GM12878 (cell line): ENCODE data around the gene IZUMO1. TPM values are rescaled to one million over a fixed set of nuclear protein-coding genes. Genes with fewer than 3 reads are reported as not detected.
A peak's percentile ranks its signal among the peaks of the same experiment; 100 is the strongest.

Experiments used
- BHLHE40 ChIP-seq, 2 experiments: fragments of 450-650 bp in 1 of 2; IDR thresholded peaks; 2 replicates each; pipeline ENCODE4 v1.6.1; 2011 to 2017; ENCODE audit warnings: low read depth in 2 of 2, borderline replicate concordance in 1 of 2, improper control_type of control experiment in 1 of 2, low read length in 1 of 2, mild to moderate bottlenecking in 1 of 2
- CEBPZ ChIP-seq: fragments of 150-350 bp; IDR thresholded peaks from 2 replicates; pipeline ENCODE4 v1.6.1; 2016; ENCODE audit warnings: low read depth, low read length
- CHD2 ChIP-seq: IDR thresholded peaks from 2 replicates; pipeline ENCODE4 v1.6.1; 2011; ENCODE audit warnings: low read depth, low read length, improper control_type of control experiment, borderline replicate concordance
- CREB1 ChIP-seq: IDR thresholded peaks from 2 replicates; pipeline ENCODE4 v1.6.1; 2012; ENCODE audit warnings: low read depth, mild to moderate bottlenecking, inconsistent platforms
- EED ChIP-seq: sonication (generic); IDR thresholded peaks from 2 replicates; pipeline ENCODE4 v1.6.1; 2016; ENCODE audit warnings: antibody characterized with exemption, low read depth
- ETV6 ChIP-seq, 2 experiments: fragments of 450-650 bp in 1 of 2; IDR thresholded peaks in 1 of 2; conservative IDR thresholded peaks in 1 of 2; 2 replicates each; pipeline ENCODE4 v1.6.1; 2014; ENCODE audit warnings: antibody characterized with exemption in 1 of 2, borderline replicate concordance in 1 of 2, low read depth in 1 of 2, mild to moderate bottlenecking in 1 of 2, moderate library complexity in 1 of 2
- GABPA ChIP-seq: IDR thresholded peaks from 2 replicates; pipeline ENCODE4 v1.6.1; 2014; ENCODE audit warnings: antibody characterized with exemption, low read depth, mild to moderate bottlenecking, inconsistent platforms
- GATAD2B ChIP-seq: fragments of 450-650 bp; conservative IDR thresholded peaks from 2 replicates; pipeline ENCODE4 v1.6.1; 2017; ENCODE audit warnings: low read depth, mild to moderate bottlenecking, moderate library complexity
- HDAC2 ChIP-seq: fragments of 200-600 bp; sonication (generic); IDR thresholded peaks from 2 replicates; pipeline ENCODE4 v1.6.1; 2017
- NFXL1 ChIP-seq: fragments of 450-650 bp; IDR thresholded peaks from 2 replicates; pipeline ENCODE4 v1.6.1; 2017; ENCODE audit warnings: antibody characterized with exemption, mild to moderate bottlenecking, borderline replicate concordance
- PAX8 ChIP-seq: fragments of 450-650 bp; IDR thresholded peaks from 2 replicates; pipeline ENCODE4 v1.6.1; 2017; ENCODE audit warnings: mild to moderate bottlenecking, moderate library complexity
- RAD21 ChIP-seq: IDR thresholded peaks from 2 replicates; pipeline ENCODE4 v1.6.1; 2011; ENCODE audit warnings: mild to moderate bottlenecking, low read depth, low read length, moderate library complexity; ENCODE audit not compliant: insufficient read depth
- RB1 ChIP-seq: fragments of 450-650 bp; formaldehyde crosslinking; IDR thresholded peaks from 2 replicates; pipeline ENCODE4 v1.6.1; 2017; ENCODE audit warnings: mild to moderate bottlenecking, borderline replicate concordance
- RFX5 ChIP-seq: IDR thresholded peaks from 2 replicates; pipeline ENCODE4 v1.6.1; 2011; ENCODE audit warnings: low read depth, low read length, improper control_type of control experiment
- SIN3A ChIP-seq: IDR thresholded peaks from 2 replicates; pipeline ENCODE4 v1.6.1; 2012; ENCODE audit warnings: low read depth, low read length, improper control_type of control experiment
- SIX5 ChIP-seq: IDR thresholded peaks from 2 replicates; pipeline ENCODE4 v1.6.1; 2011; ENCODE audit warnings: mild to moderate bottlenecking, low read depth, low read length, moderate library complexity; ENCODE audit not compliant: severe bottlenecking
- SP1 ChIP-seq: IDR thresholded peaks from one replicate; pipeline ENCODE4 v1.6.1; 2011; ENCODE audit warnings: low read depth, low read length
- SPI1 ChIP-seq: IDR thresholded peaks from 2 replicates; pipeline ENCODE4 v1.6.1; 2011; ENCODE audit warnings: low read depth, mild to moderate bottlenecking, low read length, moderate library complexity, borderline replicate concordance; ENCODE audit not compliant: insufficient read depth
- ZNF207 ChIP-seq: fragments of 450-650 bp; IDR thresholded peaks from 2 replicates; pipeline ENCODE4 v1.6.1; 2014; ENCODE audit warnings: antibody characterized with exemption, mild to moderate bottlenecking, borderline replicate concordance
- ZNF217 ChIP-seq: fragments of 450-650 bp; IDR thresholded peaks from 2 replicates; pipeline ENCODE4 v1.6.1; 2017; ENCODE audit warnings: antibody characterized with exemption, mild to moderate bottlenecking
- polyA plus RNA-seq, 11 experiments: library from polyadenylated mRNA; depleted of rRNA in 4 of 11; unstranded in 6 of 11; stranded (reverse) in 5 of 11; fragments of >200 nt; fragmentation: Nextera tagmentation in 4 of 11; fragmentation: Illumina TruSeq in 1 of 11; extraction: Ambion mirVana in 4 of 11; extraction: Trizol in 1 of 11; gene quantifications; 1 replicate in 1 of 11; 2 replicates in 10 of 11; pipeline versions ENCODE4 v1.2.1 to v1.2.3, GENCODE V29; 2011 to 2016; ENCODE audit warnings: inconsistent platforms in 2 of 11, missing spikeins in 2 of 11, low read depth in 1 of 11
- total RNA-seq, 4 experiments: library from RNA; depleted of rRNA in 3 of 4; stranded (reverse); fragments of >200 nt in 3 of 4; fragmentation: Illumina TruSeq in 1 of 4; extraction: Trizol in 1 of 4; gene quantifications; 2 replicates each; pipeline versions ENCODE4 v1.2.1 to v1.2.3, GENCODE V29; 2013 to 2021
- TF ChIP-seq, protein P1 (sequence below): fragments of 150-350 bp; IDR thresholded peaks from 2 replicates; pipeline ENCODE4 v1.6.1; 2014; ENCODE audit warnings: mild to moderate bottlenecking, low read depth, low read length
- TF ChIP-seq, protein P2 (sequence below): IDR thresholded peaks from 2 replicates; pipeline ENCODE4 v1.6.1; 2012; ENCODE audit warnings: mild to moderate bottlenecking, low read depth, low read length
- TF ChIP-seq, protein P3 (sequence below): fragments of 450-650 bp; IDR thresholded peaks from 2 replicates; pipeline ENCODE4 v1.6.1; 2016; ENCODE audit warnings: mild to moderate bottlenecking

Gene IZUMO1
- total and polyA plus RNA-seq, 10 of the 15 experiments (the other 5 are each of a cell fraction or from before 2014, with no cell fraction given): not detected

DNA sequence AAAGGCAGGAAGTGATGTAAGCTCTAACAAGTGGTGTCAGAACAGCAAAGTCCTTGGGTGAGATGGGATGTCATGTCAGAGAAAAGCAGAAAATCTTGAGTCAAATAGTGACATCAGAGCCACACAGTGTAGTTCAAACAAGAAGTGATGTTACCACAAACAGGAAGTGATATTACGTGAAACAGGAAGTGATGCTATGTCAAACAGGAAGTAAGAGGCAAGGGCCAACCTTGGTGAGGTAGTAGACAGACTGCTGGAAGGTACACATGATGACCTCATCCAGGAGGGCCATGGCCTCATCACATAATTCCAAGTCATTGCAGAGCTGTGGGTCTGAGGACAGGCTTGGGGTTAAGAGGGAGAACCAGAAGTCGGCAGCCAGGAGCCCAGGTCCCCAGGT is 20.2 kb downstream of the IZUMO1 start (continued):
- TF ChIP-seq CREB1: peak; percentile 88
- no peak for TF ChIP-seq RFX5
- no peak for TF ChIP-seq CEBPZ
- TF ChIP-seq ZNF217: no peak
- no peak for TF ChIP-seq HDAC2
- no peak for TF ChIP-seq PAX8
- peak; percentile 63; the same call in 1 of the 2 replicates for TF ChIP-seq SPI1
- TF ChIP-seq ETV6 (conservative IDR thresholded peaks at IDR 0.05 in 1 of 2, IDR thresholded peaks at IDR 0.05 in 1 of 2; ENCODE audit: borderline replicate concordance in 1 of 2, low read depth in 1 of 2): peak in 1 of 2 experiments; percentile 82; a peak in 2 of 4 replicates
- no peak for TF ChIP-seq GATAD2B
- no peak for TF ChIP-seq NFXL1
- TF ChIP-seq, protein P1, sequence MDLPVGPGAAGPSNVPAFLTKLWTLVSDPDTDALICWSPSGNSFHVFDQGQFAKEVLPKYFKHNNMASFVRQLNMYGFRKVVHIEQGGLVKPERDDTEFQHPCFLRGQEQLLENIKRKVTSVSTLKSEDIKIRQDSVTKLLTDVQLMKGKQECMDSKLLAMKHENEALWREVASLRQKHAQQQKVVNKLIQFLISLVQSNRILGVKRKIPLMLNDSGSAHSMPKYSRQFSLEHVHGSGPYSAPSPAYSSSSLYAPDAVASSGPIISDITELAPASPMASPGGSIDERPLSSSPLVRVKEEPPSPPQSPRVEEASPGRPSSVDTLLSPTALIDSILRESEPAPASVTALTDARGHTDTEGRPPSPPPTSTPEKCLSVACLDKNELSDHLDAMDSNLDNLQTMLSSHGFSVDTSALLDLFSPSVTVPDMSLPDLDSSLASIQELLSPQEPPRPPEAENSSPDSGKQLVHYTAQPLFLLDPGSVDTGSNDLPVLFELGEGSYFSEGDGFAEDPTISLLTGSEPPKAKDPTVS: no peak
- no peak for TF ChIP-seq ZNF207
- TF ChIP-seq, protein P2, sequence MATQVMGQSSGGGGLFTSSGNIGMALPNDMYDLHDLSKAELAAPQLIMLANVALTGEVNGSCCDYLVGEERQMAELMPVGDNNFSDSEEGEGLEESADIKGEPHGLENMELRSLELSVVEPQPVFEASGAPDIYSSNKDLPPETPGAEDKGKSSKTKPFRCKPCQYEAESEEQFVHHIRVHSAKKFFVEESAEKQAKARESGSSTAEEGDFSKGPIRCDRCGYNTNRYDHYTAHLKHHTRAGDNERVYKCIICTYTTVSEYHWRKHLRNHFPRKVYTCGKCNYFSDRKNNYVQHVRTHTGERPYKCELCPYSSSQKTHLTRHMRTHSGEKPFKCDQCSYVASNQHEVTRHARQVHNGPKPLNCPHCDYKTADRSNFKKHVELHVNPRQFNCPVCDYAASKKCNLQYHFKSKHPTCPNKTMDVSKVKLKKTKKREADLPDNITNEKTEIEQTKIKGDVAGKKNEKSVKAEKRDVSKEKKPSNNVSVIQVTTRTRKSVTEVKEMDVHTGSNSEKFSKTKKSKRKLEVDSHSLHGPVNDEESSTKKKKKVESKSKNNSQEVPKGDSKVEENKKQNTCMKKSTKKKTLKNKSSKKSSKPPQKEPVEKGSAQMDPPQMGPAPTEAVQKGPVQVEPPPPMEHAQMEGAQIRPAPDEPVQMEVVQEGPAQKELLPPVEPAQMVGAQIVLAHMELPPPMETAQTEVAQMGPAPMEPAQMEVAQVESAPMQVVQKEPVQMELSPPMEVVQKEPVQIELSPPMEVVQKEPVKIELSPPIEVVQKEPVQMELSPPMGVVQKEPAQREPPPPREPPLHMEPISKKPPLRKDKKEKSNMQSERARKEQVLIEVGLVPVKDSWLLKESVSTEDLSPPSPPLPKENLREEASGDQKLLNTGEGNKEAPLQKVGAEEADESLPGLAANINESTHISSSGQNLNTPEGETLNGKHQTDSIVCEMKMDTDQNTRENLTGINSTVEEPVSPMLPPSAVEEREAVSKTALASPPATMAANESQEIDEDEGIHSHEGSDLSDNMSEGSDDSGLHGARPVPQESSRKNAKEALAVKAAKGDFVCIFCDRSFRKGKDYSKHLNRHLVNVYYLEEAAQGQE: no peak
- no peak for TF ChIP-seq EED
- TF ChIP-seq RAD21: no peak
- no peak for TF ChIP-seq CHD2
- TF ChIP-seq SIX5: no peak
- no peak for TF ChIP-seq SP1
- TF ChIP-seq BHLHE40 (IDR thresholded peaks at IDR 0.05; ENCODE audit: borderline replicate concordance in 1 of 2, low read depth in 2 of 2, low read length in 1 of 2): no peak
- TF ChIP-seq SIN3A: no peak
- TF ChIP-seq RB1: no peak
- TF ChIP-seq, protein P3, sequence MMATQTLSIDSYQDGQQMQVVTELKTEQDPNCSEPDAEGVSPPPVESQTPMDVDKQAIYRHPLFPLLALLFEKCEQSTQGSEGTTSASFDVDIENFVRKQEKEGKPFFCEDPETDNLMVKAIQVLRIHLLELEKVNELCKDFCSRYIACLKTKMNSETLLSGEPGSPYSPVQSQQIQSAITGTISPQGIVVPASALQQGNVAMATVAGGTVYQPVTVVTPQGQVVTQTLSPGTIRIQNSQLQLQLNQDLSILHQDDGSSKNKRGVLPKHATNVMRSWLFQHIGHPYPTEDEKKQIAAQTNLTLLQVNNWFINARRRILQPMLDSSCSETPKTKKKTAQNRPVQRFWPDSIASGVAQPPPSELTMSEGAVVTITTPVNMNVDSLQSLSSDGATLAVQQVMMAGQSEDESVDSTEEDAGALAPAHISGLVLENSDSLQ: no peak
- peak; percentile 84 for TF ChIP-seq GABPA
